ENCODE results near the gene NPBWR2.

DNA sequence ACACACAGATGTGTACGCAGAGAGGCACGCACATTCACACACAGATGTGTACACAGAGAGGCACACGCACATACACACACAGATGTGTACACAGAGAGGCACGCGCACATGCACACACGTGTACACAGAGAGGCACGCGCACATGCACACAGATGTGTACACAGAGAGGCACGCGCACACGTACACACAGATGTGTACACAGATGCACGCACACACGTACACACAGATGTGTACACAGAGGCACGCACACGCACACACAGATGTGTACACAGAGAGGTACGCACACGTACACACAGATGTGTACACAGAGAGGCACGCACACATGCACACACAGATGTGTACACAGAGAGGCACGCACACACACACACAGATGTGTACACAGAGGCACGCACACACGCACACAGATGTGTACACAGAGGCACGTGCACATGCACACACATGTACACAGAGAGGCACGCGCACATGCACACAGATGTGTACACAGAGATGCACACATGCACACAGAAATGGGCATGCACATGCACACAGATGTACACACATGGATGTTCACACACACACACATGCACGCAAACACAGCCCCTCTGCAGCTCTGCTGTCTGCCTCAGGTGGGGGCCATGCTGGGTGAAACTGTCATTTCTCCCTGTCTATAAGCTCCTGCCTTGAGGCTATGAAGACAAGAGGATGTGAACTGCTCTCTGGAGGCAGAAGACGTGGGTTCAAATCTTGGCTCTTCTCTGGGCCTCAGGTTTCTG lies 42.6 kb upstream of the NPBWR2 start:
- TF ChIP-seq, protein P1, sequence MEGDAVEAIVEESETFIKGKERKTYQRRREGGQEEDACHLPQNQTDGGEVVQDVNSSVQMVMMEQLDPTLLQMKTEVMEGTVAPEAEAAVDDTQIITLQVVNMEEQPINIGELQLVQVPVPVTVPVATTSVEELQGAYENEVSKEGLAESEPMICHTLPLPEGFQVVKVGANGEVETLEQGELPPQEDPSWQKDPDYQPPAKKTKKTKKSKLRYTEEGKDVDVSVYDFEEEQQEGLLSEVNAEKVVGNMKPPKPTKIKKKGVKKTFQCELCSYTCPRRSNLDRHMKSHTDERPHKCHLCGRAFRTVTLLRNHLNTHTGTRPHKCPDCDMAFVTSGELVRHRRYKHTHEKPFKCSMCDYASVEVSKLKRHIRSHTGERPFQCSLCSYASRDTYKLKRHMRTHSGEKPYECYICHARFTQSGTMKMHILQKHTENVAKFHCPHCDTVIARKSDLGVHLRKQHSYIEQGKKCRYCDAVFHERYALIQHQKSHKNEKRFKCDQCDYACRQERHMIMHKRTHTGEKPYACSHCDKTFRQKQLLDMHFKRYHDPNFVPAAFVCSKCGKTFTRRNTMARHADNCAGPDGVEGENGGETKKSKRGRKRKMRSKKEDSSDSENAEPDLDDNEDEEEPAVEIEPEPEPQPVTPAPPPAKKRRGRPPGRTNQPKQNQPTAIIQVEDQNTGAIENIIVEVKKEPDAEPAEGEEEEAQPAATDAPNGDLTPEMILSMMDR (IDR thresholded peaks at IDR 0.05; ENCODE audit: low read length), result no peak
- TF ChIP-seq EZH2 (IDR thresholded peaks at IDR 0.05; ENCODE audit: borderline replicate concordance, low read length), result no peak
